DND-41 (cell line): ENCODE data around the gene GADL1.

ENCODE experiments used
- ATAC-seq: fragments of 200-7000 bp; cut with Tn5 transposase; 3 replicates; pipeline ENCODE4 v1.9.1; 2021; ENCODE audit warnings: low read depth; ENCODE audit not compliant: insufficient read depth
- DNase-seq: peaks from one replicate; pipeline ENCODE4 v3.0.0-alpha.2; 2020
- H2AFZ ChIP-seq: 2 replicates; pipeline ENCODE4 v1.6.0; 2012; ENCODE audit warnings: low read depth, low read length
- H3K27ac ChIP-seq: 2 replicates; pipeline ENCODE4 v1.5.1; 2012; ENCODE audit warnings: low read length, inconsistent platforms
- H3K27me3 ChIP-seq: fragments of 200-600 bp; sonication (generic); 2 replicates; pipeline ENCODE4 v1.6.0; 2012; ENCODE audit warnings: low read length, mild to moderate bottlenecking, inconsistent platforms; ENCODE audit not compliant: insufficient read depth, poor library complexity
- H3K36me3 ChIP-seq: 2 replicates; pipeline ENCODE4 v1.5.1; 2012; ENCODE audit warnings: low read length, inconsistent platforms; ENCODE audit not compliant: insufficient read depth
- H3K4me1 ChIP-seq: 2 replicates; pipeline ENCODE4 v1.5.1; 2012; ENCODE audit warnings: mild to moderate bottlenecking, low read length; ENCODE audit not compliant: insufficient read depth
- H3K4me2 ChIP-seq: 2 replicates; pipeline ENCODE4 v1.6.0; 2012; ENCODE audit warnings: mild to moderate bottlenecking, moderate library complexity, low read length, inconsistent platforms; ENCODE audit not compliant: insufficient read depth
- H3K4me3 ChIP-seq, 2 experiments: fragments of 200-600 bp in 1 of 2; shearing (Covaris generic) in 1 of 2; 2 replicates each; pipeline ENCODE4 v1.5.1; 2012 to 2016; ENCODE audit warnings: inconsistent platforms in 2 of 2, low read length in 2 of 2, mild to moderate bottlenecking in 2 of 2, low read depth in 1 of 2, moderate library complexity in 1 of 2
- H3K79me2 ChIP-seq: 2 replicates; pipeline ENCODE4 v1.6.0; 2012; ENCODE audit warnings: low read length, inconsistent platforms; ENCODE audit not compliant: insufficient read depth
- H3K9ac ChIP-seq: 2 replicates; pipeline ENCODE4 v1.6.0; 2012; ENCODE audit warnings: low read depth, mild to moderate bottlenecking, inconsistent platforms, low read length, moderate library complexity
- H3K9me3 ChIP-seq: 2 replicates; pipeline ENCODE4 v1.5.1; 2012; ENCODE audit warnings: low read length, moderate library complexity, mild to moderate bottlenecking, inconsistent platforms; ENCODE audit not compliant: insufficient read depth, severe bottlenecking
- H4K20me1 ChIP-seq: 2 replicates; pipeline ENCODE4 v1.6.0; 2012; ENCODE audit warnings: low read length; ENCODE audit not compliant: insufficient read depth
- CTCF ChIP-seq: IDR thresholded peaks from 2 replicates; pipeline ENCODE4 v1.5.1; 2012; ENCODE audit warnings: borderline replicate concordance, low read length, moderate library complexity, mild to moderate bottlenecking; ENCODE audit not compliant: poor library complexity, severe bottlenecking; ENCODE audit errors: extremely low read depth
- EZH2 ChIP-seq: IDR thresholded peaks from 3 replicates; pipeline ENCODE4 v1.6.1; 2012; ENCODE audit warnings: borderline replicate concordance, low read depth, mild to moderate bottlenecking, moderate library complexity, low read length, inconsistent platforms; ENCODE audit not compliant: severe bottlenecking

Gene GADL1

GRCh38 chr3:30835667-30836066 lies 58.8 kb downstream of the GADL1 start:
- Histone ChIP-seq H3K4me2 (no peak overlapping the region), H3K4me1 (no peaks in the 10 kb centered on the region), H3K4me3 (no peak overlapping the region), H3K9me3 (no peaks in the 10 kb centered on the region), H3K9ac (no peak overlapping the region), H2AFZ (no peak overlapping the region), H3K79me2 (no peaks in the 10 kb centered on the region), H4K20me1 (no peaks in the 10 kb centered on the region), H3K27me3 (no peaks in the 10 kb centered on the region), H3K36me3 (no peaks in the 10 kb centered on the region), H3K27ac (no peak overlapping the region)
- no peak for ATAC-seq
- DNase-seq, result no peak
- no peak for TF ChIP-seq EZH2
- TF ChIP-seq CTCF, result no peak

- Histone ChIP-seq H2AFZ (no peak overlapping the region), H3K4me2 (no peak overlapping the region), H3K4me1 (no peaks in the 10 kb centered on the region), H3K9ac (no peak overlapping the region), H3K79me2 (no peaks in the 10 kb centered on the region), H3K36me3 (no peaks in the 10 kb centered on the region), H3K4me3 (no peak overlapping the region), H3K27me3 (no peaks in the 10 kb centered on the region), H3K9me3 (no peaks in the 10 kb centered on the region), H3K27ac (no peak overlapping the region), H4K20me1 (no peaks in the 10 kb centered on the region)
- TF ChIP-seq EZH2 (no peak), CTCF (no peak)
- no peak for ATAC-seq
- no peak for DNase-seq
These were observed 61.4 kb downstream of the GADL1 start for GRCh38 chr3:30832961-30833575.

- Histone ChIP-seq H3K79me2 (no peaks in the 10 kb centered on the region), H3K9ac (no peak overlapping the region), H3K4me2 (no peak overlapping the region), H3K9me3 (no peaks in the 10 kb centered on the region), H2AFZ (no peak overlapping the region), H3K27me3 (no peaks in the 10 kb centered on the region), H3K4me3 (no peak overlapping the region), H3K36me3 (no peaks in the 10 kb centered on the region), H3K4me1 (no peaks in the 10 kb centered on the region), H3K27ac (no peak overlapping the region), H4K20me1 (no peaks in the 10 kb centered on the region)
- ATAC-seq, result no peak
- DNase-seq, result no peak
- TF ChIP-seq EZH2, result no peak
- no peak for TF ChIP-seq CTCF
These were observed 67.4 kb downstream of the GADL1 start for GRCh38 chr3:30827080-30827479.
